Astrocyte (in vitro differentiated cells and primary cell): Measurements from ENCODE around the gene DYNLT4. TPM values are rescaled to one million over a fixed set of nuclear protein-coding genes. Genes with fewer than 3 reads are reported as not detected.
A peak's percentile ranks its signal among the peaks of the same experiment; 100 is the strongest.
"Not testable (repeated sequence)": the region's sequence is repeated elsewhere in the genome, so short reads cannot be mapped to it uniquely, and the experiment has no call there.

ENCODE experiments used
- DNase-seq: peaks from one replicate; pipeline ENCODE4 v3.0.0-alpha.2; 2010; ENCODE audit warnings: low read depth
- FAIRE-seq: peaks from 2 replicates; lab custom pipeline; 2011; peaks lifted over from hg19 to GRCh38; lab: Jason Lieb, UNC
- H2AFZ ChIP-seq: 2 replicates; pipeline ENCODE4 v1.6.0; 2012; ENCODE audit warnings: low read depth, low read length, inconsistent platforms
- H3K27ac ChIP-seq: 2 replicates; pipeline ENCODE4 v1.5.1; 2011; ENCODE audit warnings: low read depth, low read length, inconsistent platforms
- H3K27me3 ChIP-seq: 2 replicates; pipeline ENCODE4 v1.6.0; 2011; ENCODE audit warnings: low read length, inconsistent platforms; ENCODE audit not compliant: insufficient read depth
- H3K36me3 ChIP-seq: 2 replicates; pipeline ENCODE4 v1.5.1; 2011; ENCODE audit warnings: low read length, inconsistent platforms; ENCODE audit not compliant: insufficient read depth
- H3K4me1 ChIP-seq: 2 replicates; pipeline ENCODE4 v1.5.1; 2011; ENCODE audit warnings: low read length, inconsistent platforms; ENCODE audit not compliant: insufficient read depth
- H3K4me2 ChIP-seq: 2 replicates; pipeline ENCODE4 v1.6.0; 2012; ENCODE audit warnings: low read length, inconsistent platforms
- H3K4me3 ChIP-seq: 2 replicates; pipeline ENCODE4 v1.5.1; 2011; ENCODE audit warnings: low read depth, mild to moderate bottlenecking, low read length, inconsistent platforms; ENCODE audit not compliant: insufficient read depth
- H3K79me2 ChIP-seq: 2 replicates; pipeline ENCODE4 v1.6.0; 2012; ENCODE audit warnings: mild to moderate bottlenecking, low read length, inconsistent platforms; ENCODE audit not compliant: insufficient read depth
- H3K9ac ChIP-seq: 2 replicates; pipeline ENCODE4 v1.6.0; 2012; ENCODE audit warnings: mild to moderate bottlenecking, low read length, inconsistent platforms
- H3K9me3 ChIP-seq: 2 replicates; pipeline ENCODE4 v1.5.1; 2012; ENCODE audit warnings: low read depth, mild to moderate bottlenecking, low read length, inconsistent platforms; ENCODE audit not compliant: insufficient read depth
- H4K20me1 ChIP-seq: 2 replicates; pipeline ENCODE4 v1.6.0; 2012; ENCODE audit warnings: low read length, inconsistent platforms; ENCODE audit not compliant: insufficient read depth
- H3K27ac Mint-ChIP-seq: one replicate; pipeline ENCODE4 v1.8.0; 2021; ENCODE audit warnings: mild to moderate bottlenecking, mixed read lengths; ENCODE audit not compliant: unreplicated experiment
- H3K27me3 Mint-ChIP-seq: one replicate; pipeline ENCODE4 v1.8.0; 2021; ENCODE audit warnings: low read depth, mixed read lengths; ENCODE audit not compliant: unreplicated experiment
- H3K36me3 Mint-ChIP-seq: one replicate; pipeline ENCODE4 v1.8.0; 2021; ENCODE audit warnings: low read depth, mixed read lengths; ENCODE audit not compliant: unreplicated experiment
- H3K4me1 Mint-ChIP-seq: one replicate; pipeline ENCODE4 v1.8.0; 2021; ENCODE audit warnings: low read depth, mixed read lengths; ENCODE audit not compliant: unreplicated experiment
- H3K4me3 Mint-ChIP-seq: one replicate; pipeline ENCODE4 v1.8.0; 2021; ENCODE audit warnings: mild to moderate bottlenecking, moderate library complexity, mixed read lengths; ENCODE audit not compliant: unreplicated experiment
- H3K9me3 Mint-ChIP-seq: one replicate; pipeline ENCODE4 v1.8.0; 2021; ENCODE audit warnings: mild to moderate bottlenecking, mixed read lengths; ENCODE audit not compliant: unreplicated experiment
- EZH2 ChIP-seq: IDR thresholded peaks from 2 replicates; pipeline ENCODE4 v1.6.1; 2012; ENCODE audit warnings: mild to moderate bottlenecking, low read length, inconsistent platforms; ENCODE audit not compliant: insufficient read depth
- total RNA-seq: library from RNA; stranded (reverse); gene quantifications from 2 replicates; pipeline ENCODE4 v1.2.1, GENCODE V29; 2021
- TF ChIP-seq, protein P1 (sequence below): IDR thresholded peaks from 2 replicates; pipeline ENCODE4 v1.5.1; 2011; ENCODE audit warnings: low read depth, mild to moderate bottlenecking, inconsistent platforms, low read length, moderate library complexity; ENCODE audit not compliant: insufficient read depth

The DYNLT4 gene
- total RNA-seq, 1 donor from 2014 or later = 0.50 TPM

DNA sequence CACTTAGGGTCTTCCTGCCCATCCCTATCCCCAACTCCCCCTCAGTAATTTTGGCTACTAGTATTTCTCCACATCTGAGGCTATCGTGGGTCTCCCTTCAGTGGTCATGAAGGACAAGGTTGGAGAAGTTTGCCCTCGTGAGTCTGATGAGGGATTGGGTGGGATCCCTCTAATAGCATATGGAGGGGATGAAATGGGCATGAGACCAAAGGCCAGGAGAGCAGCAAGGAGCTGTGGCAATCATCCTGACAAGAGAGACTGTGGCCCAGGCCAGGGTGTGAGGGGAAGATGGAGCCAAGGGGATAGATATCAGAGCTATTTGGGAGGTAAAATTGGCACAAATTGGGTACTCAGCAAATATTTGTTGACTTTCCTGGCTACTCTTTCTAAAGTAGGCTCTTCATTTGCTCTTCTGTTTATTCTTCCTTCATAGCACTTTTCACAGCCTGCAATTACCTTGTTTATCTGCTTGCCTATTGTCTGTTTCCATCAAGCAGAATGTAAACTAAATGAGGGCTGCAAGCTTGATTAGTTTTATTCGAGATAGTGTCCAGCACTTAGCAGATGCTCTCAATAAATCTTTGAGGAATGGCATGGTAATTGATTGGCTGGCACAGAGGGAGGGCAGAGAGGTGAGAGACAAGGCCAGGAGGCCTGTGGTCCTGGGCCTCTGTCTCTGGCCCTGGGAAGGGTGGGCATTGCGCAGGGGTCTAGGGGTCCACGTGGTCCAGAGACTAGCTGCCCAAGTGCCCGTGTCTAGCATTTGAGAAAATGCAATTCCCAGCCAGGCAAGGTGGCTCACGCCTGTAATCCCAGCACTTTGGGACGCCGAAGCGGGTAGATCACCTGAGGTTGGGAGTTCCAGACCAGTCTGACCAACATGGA is 8.4 kb downstream of the DYNLT4 start:
- Mint-ChIP-seq H3K4me1 (peaks cover 16% of the 10 kb centered on the region), H3K27ac (peak overlapping the region; percentile 62), H3K4me3 (peak overlapping the region; percentile 50), H3K27me3 (no peaks in the 10 kb centered on the region), H3K36me3 (peaks cover 15% of the 10 kb centered on the region), H3K9me3 (no peaks in the 10 kb centered on the region)
- H4K20me1 ChIP-seq = peaks cover 32% of the 10 kb centered on the region
- H3K9me3 ChIP-seq = no peaks in the 10 kb centered on the region
- H3K4me1 ChIP-seq = peaks cover 23% of the 10 kb centered on the region
- no peak overlapping the region for H3K4me3 ChIP-seq
- no peaks in the 10 kb centered on the region for H3K27me3 ChIP-seq
- H3K27ac ChIP-seq = no peak overlapping the region
- no peak overlapping the region for H3K4me2 ChIP-seq
- peaks cover 35% of the 10 kb centered on the region for H3K79me2 ChIP-seq
- H3K9ac ChIP-seq = no peak overlapping the region
- DNase-seq (no peak), FAIRE-seq (no peak)
- no peak for TF ChIP-seq EZH2
- TF ChIP-seq, protein P1, sequence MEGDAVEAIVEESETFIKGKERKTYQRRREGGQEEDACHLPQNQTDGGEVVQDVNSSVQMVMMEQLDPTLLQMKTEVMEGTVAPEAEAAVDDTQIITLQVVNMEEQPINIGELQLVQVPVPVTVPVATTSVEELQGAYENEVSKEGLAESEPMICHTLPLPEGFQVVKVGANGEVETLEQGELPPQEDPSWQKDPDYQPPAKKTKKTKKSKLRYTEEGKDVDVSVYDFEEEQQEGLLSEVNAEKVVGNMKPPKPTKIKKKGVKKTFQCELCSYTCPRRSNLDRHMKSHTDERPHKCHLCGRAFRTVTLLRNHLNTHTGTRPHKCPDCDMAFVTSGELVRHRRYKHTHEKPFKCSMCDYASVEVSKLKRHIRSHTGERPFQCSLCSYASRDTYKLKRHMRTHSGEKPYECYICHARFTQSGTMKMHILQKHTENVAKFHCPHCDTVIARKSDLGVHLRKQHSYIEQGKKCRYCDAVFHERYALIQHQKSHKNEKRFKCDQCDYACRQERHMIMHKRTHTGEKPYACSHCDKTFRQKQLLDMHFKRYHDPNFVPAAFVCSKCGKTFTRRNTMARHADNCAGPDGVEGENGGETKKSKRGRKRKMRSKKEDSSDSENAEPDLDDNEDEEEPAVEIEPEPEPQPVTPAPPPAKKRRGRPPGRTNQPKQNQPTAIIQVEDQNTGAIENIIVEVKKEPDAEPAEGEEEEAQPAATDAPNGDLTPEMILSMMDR = no peak
- no peak overlapping the region for H2AFZ ChIP-seq
- peaks cover 16% of the 10 kb centered on the region for H3K36me3 ChIP-seq

DNA sequence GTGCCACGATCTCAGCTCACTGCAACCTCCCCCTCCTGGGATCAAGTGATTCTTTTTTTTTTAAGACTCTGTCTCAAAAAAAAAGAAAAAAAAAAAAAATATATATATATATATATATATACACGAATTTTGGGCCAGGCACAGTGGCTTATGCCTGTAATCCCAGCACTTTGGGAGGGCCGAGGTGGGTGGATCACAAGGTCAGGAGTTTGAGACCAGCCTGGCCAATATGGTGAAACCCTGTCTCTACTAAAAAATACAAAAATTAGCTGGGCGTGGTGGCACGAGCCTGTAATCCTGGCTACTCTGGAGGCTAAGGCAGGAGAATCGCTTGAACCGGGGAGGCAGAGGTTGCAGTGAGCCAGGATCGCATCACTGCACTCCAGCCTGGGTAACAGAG is 9.3 kb downstream of the DYNLT4 start:
- H3K27me3 ChIP-seq, DNase-seq, H3K27me3 Mint-ChIP-seq, H3K4me2 ChIP-seq, FAIRE-seq, H3K4me3 ChIP-seq, H3K36me3 ChIP-seq, H3K9me3 Mint-ChIP-seq, H3K27ac ChIP-seq, H3K4me3 Mint-ChIP-seq, H2AFZ ChIP-seq, H3K9me3 ChIP-seq, H3K9ac ChIP-seq: not testable (repeated sequence)
- Mint-ChIP-seq H3K4me1 (peaks cover 12% of the 10 kb centered on the region), H3K27ac (peak overlapping the region; percentile 58), H3K36me3 (peaks cover 11% of the 10 kb centered on the region)
- Histone ChIP-seq H4K20me1 (peaks cover 23% of the 10 kb centered on the region), H3K4me1 (peaks cover 19% of the 10 kb centered on the region), H3K79me2 (peaks cover 27% of the 10 kb centered on the region)

DNA sequence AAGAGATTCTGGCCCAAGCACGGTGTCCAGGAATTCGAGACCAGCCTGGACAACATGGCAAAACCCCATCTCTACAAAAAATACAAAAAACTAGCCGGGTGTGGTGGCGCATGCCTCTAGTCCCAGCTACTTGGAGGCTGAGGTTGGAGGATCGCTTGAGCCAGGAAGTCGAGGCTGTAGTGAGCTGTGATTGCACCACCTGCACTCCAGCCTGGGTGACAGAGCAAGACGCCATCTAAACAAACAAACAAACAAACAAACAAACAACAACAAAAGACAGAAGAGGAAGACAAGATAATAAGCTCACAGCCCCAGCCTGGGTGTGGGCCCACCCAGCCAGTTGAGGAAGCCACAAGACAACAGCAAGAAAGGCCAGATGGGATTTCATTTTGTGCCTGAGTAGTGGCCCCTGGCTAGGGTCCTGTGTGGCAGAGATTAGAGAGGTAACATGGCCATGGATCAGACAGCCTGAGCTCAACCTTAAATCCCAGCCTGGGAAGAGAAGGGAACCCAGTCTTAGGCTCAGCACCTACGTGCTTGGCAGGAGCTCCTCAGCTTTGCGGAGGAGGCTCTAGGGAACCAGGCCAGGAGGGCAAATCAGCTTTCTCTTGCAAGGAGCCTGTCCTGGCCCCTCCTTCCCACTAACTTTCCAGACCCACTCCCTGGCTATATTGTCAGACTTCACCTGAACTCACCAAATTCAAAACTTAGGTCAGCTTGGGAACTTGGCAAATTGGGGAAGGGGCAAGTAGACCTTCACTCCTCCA is 14.2 kb downstream of the DYNLT4 start:
- no peak overlapping the region for H3K27ac ChIP-seq
- no peaks in the 10 kb centered on the region for H4K20me1 ChIP-seq
- no peak overlapping the region for H2AFZ ChIP-seq
- DNase-seq = no peak
- Mint-ChIP-seq H3K27ac (peak overlapping the region; percentile 50), H3K27me3 (peaks cover 7% of the 10 kb centered on the region), H3K4me3 (peak overlapping the region; percentile 71), H3K36me3 (no peaks in the 10 kb centered on the region), H3K9me3 (no peaks in the 10 kb centered on the region), H3K4me1 (peaks cover 2% of the 10 kb centered on the region)
- H3K79me2 ChIP-seq = no peaks in the 10 kb centered on the region
- no peak overlapping the region for H3K4me3 ChIP-seq
- no peaks in the 10 kb centered on the region for H3K36me3 ChIP-seq
- H3K9ac ChIP-seq = no peak overlapping the region
- H3K27me3 ChIP-seq = no peaks in the 10 kb centered on the region
- peaks cover 5% of the 10 kb centered on the region for H3K4me1 ChIP-seq
- FAIRE-seq = no peak
- H3K4me2 ChIP-seq = no peak overlapping the region
- TF ChIP-seq, protein P1 = no peak
- TF ChIP-seq EZH2 = no peak
- no peaks in the 10 kb centered on the region for H3K9me3 ChIP-seq
